Common myeloid progenitor, CD34-positive (primary cell): ENCODE results near the gene GTF2H2.
"Not testable (repeated sequence)": the region's sequence is repeated elsewhere in the genome, so short reads cannot be mapped to it uniquely, and the experiment has no call there.

Experiments used
- CTCF ChIA-PET: fragments of 350-600 bp; sonication (Branson Sonifier 250); formaldehyde crosslinking; loops from one replicate; lab custom pipeline; 2021; ENCODE audit warnings: antibody characterized with exemption; lab: Charles Lee
- POLR2A ChIA-PET: fragments of 350-600 bp; sonication (Branson Sonifier 250); formaldehyde crosslinking; loops from one replicate; lab custom pipeline; 2021; ENCODE audit warnings: antibody characterized with exemption; lab: Charles Lee
- DNase-seq, 3 donors: peaks; one replicate each; pipeline versions ENCODE4 v3.0.0 to v3.0.0-alpha.2; 2013
- H3K27ac ChIP-seq, 2 experiments: 1 replicate in 1 of 2; 2 replicates in 1 of 2; pipeline ENCODE4 v1.7.0; 2013; ENCODE audit warnings: inconsistent platforms in 2 of 2, low read length in 2 of 2, mild to moderate bottlenecking in 2 of 2, low read depth in 1 of 2, moderate library complexity in 1 of 2; ENCODE audit not compliant: severe bottlenecking in 2 of 2, insufficient read depth in 1 of 2, poor library complexity in 1 of 2
- H3K27me3 ChIP-seq, 5 experiments: replicated peaks in 2 of 5; 1 replicate in 3 of 5; 2 replicates in 2 of 5; pipeline versions ENCODE4 v1.6.1 to v1.7.0; 2013; ENCODE audit warnings: low read length in 4 of 5, mild to moderate bottlenecking in 2 of 5, moderate library complexity in 2 of 5, inconsistent platforms in 1 of 5; ENCODE audit not compliant: insufficient read depth in 5 of 5, control insufficient read depth in 4 of 5
- H3K36me3 ChIP-seq, 4 experiments: 1 replicate in 2 of 4; 2 replicates in 2 of 4; pipeline versions ENCODE4 v1.6.1 to v1.7.0; 2013; ENCODE audit warnings: low read length in 3 of 4, control low read depth in 1 of 4, mild to moderate bottlenecking in 1 of 4; ENCODE audit not compliant: control insufficient read depth in 4 of 4, insufficient read depth in 4 of 4
- H3K4me1 ChIP-seq, 4 experiments: 1 replicate in 3 of 4; 2 replicates in 1 of 4; pipeline versions ENCODE4 v1.6.1 to v1.7.1; 2013; ENCODE audit warnings: low read length in 3 of 4, mild to moderate bottlenecking in 3 of 4, control low read depth in 1 of 4, inconsistent platforms in 1 of 4, moderate library complexity in 1 of 4; ENCODE audit not compliant: control insufficient read depth in 4 of 4, insufficient read depth in 4 of 4; ENCODE audit errors: control extremely low read depth in 1 of 4
- H3K4me3 ChIP-seq, 7 experiments: 1 replicate in 4 of 7; 2 replicates in 3 of 7; pipeline versions ENCODE4 v1.5.1 to v1.7.0; 2013; ENCODE audit warnings: mild to moderate bottlenecking in 7 of 7, low read length in 6 of 7, moderate library complexity in 6 of 7, inconsistent platforms in 2 of 7, low read depth in 2 of 7, control low read depth in 1 of 7; ENCODE audit not compliant: insufficient read depth in 4 of 7, control insufficient read depth in 1 of 7; ENCODE audit errors: extremely low read depth in 1 of 7
- H3K9me3 ChIP-seq, 5 experiments: 1 replicate in 4 of 5; 2 replicates in 1 of 5; pipeline versions ENCODE4 v1.6.1 to v1.7.1; 2013; ENCODE audit warnings: low read length in 4 of 5, mild to moderate bottlenecking in 2 of 5, inconsistent platforms in 1 of 5, low read depth in 1 of 5, moderate library complexity in 1 of 5; ENCODE audit not compliant: control insufficient read depth in 4 of 5, insufficient read depth in 2 of 5; ENCODE audit errors: control extremely low read depth in 1 of 5
- WGBS: methylation state at CpG from one replicate; pipeline ENCODE4 v1.1.5; 2013; ENCODE audit not compliant: insufficient coverage; 5-methylcytosine and 5-hydroxymethylcytosine counted together

The GTF2H2 gene

DNA sequence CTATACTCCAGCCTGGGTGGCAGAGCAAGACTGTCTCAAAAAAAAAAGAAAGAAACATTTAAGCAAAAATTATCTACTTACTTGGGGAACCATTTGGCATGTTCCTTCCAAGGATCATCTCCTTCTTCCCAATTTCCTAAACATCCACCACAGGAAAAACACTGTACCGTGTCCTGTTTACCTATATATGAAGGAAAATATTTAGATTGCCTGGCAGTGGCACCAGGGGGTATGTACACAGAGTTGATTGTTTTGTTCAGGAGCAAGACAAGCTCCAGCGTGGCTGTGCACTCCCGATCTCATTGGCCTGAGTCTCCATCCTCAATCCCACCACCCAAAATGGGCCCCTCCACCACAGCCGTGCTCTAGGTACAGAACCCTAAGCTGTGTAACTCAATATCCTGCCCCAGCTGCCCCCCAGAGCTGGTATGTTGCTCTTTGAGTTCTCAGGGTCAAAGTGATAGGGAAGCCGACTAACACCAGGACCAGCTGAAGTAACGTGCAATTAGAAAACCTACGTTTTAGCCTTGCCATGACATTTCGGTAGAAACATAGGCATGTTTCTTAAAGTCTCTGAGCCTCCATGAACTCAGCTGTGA lies 56.2 kb downstream of the GTF2H2 start:
- ChIA-PET CTCF (no interaction called here), POLR2A (no interaction called here)
- no peaks in the 10 kb centered on the region for H3K9me3 ChIP-seq
- peaks cover 0 to 5% (median 0%) of the 10 kb centered on the region in 4 experiments for H3K36me3 ChIP-seq
- 100% methylated on average over 7 of the region's 8 CpGs for WGBS
- DNase-seq = no peak
- no peaks in the 10 kb centered on the region for H3K4me1 ChIP-seq
- no peak overlapping the region for H3K4me3 ChIP-seq
- H3K27me3 ChIP-seq = no peaks in the 10 kb centered on the region
- no peak overlapping the region for H3K27ac ChIP-seq

GRCh38 chr5:71006983-71007382 lies 60.5 kb downstream of the GTF2H2 start:
- POLR2A ChIA-PET, H3K27me3 ChIP-seq, DNase-seq, H3K9me3 ChIP-seq, H3K4me1 ChIP-seq, H3K27ac ChIP-seq, H3K4me3 ChIP-seq, CTCF ChIA-PET, H3K36me3 ChIP-seq: not testable (repeated sequence)
- no CpG with 5 or more reads among the region's 7 CpGs for WGBS
